Panc1 (cell line): Measurements from ENCODE around the gene ATP11A. TPM values are rescaled to one million over a fixed set of nuclear protein-coding genes. Genes with fewer than 3 reads are reported as not detected.
A peak's percentile ranks its signal among the peaks of the same experiment; 100 is the strongest.

Source experiments
- ATAC-seq: fragments of 200-7000 bp; cut with Tn5 transposase; 2 replicates; pipeline ENCODE4 v1.9.1; 2020; ENCODE audit warnings: mild to moderate bottlenecking, moderate library complexity
- BruUV-seq: library from RNA; stranded (reverse); fragments of 400-500 nt; replicated peaks from 2 replicates; lab custom pipeline; 2021; lab: Mats Ljungman, UMichigan
- CTCF ChIA-PET: fragments of 300-600 bp; sonication (Branson Sonifier 250); formaldehyde crosslinking; loops from one replicate; lab custom pipeline; 2022; ENCODE audit warnings: antibody characterized with exemption; lab: Charles Lee
- POLR2A ChIA-PET: fragments of 300-600 bp; sonication (Branson Sonifier 250); formaldehyde crosslinking; loops from one replicate; lab custom pipeline; 2022; ENCODE audit warnings: antibody characterized with exemption; lab: Charles Lee
- DNase-seq: peaks from one replicate; pipeline ENCODE4 v3.0.0-alpha.2; 2010; ENCODE audit warnings: low read depth, low spot score
- H3K27ac ChIP-seq: 2 replicates; pipeline ENCODE4 v1.5.1; 2011; ENCODE audit warnings: mild to moderate bottlenecking, low read length, inconsistent platforms
- H3K27me3 ChIP-seq: fragments of 200-500 bp; sonication (Bioruptor generic); 2 replicates; pipeline ENCODE4 v1.6.0; 2014; ENCODE audit warnings: low read length, inconsistent platforms; ENCODE audit not compliant: control insufficient read depth, insufficient read depth
- H3K36me3 ChIP-seq: fragments of 200-500 bp; sonication (Bioruptor generic); 2 replicates; pipeline ENCODE4 v1.5.1; 2014; ENCODE audit warnings: inconsistent platforms, mild to moderate bottlenecking, low read length, moderate library complexity; ENCODE audit not compliant: control insufficient read depth, insufficient read depth
- H3K4me1 ChIP-seq: 2 replicates; pipeline ENCODE4 v1.5.1; 2011; ENCODE audit warnings: inconsistent platforms, mild to moderate bottlenecking, low read length, moderate library complexity; ENCODE audit not compliant: control insufficient read depth, insufficient read depth
- H3K4me3 ChIP-seq, 2 experiments: 2 replicates each; pipeline ENCODE4 v1.5.1; 2011 to 2012; ENCODE audit warnings: low read depth in 2 of 2, low read length in 2 of 2, mild to moderate bottlenecking in 2 of 2, inconsistent platforms in 1 of 2, moderate library complexity in 1 of 2
- H3K9me3 ChIP-seq: fragments of 200-500 bp; sonication (Bioruptor generic); 2 replicates; pipeline ENCODE4 v1.5.1; 2014; ENCODE audit warnings: low read depth, mild to moderate bottlenecking, inconsistent platforms, low read length, moderate library complexity; ENCODE audit not compliant: control insufficient read depth, insufficient read depth
- CTCF ChIP-seq: fragments of 450-650 bp; IDR thresholded peaks from 2 replicates; pipeline ENCODE4 v1.5.1; 2017; ENCODE audit warnings: mild to moderate bottlenecking
- POLR2AphosphoS5 ChIP-seq: IDR thresholded peaks from 2 replicates; pipeline ENCODE4 v1.6.1; 2012; ENCODE audit warnings: mild to moderate bottlenecking, low read depth, low read length, moderate library complexity
- REST ChIP-seq, 2 experiments: IDR thresholded peaks; 2 replicates each; pipeline ENCODE4 v1.6.1; 2011 to 2012; ENCODE audit warnings: low read depth in 2 of 2, control low read depth in 1 of 2, low read length in 1 of 2, mild to moderate bottlenecking in 1 of 2, moderate library complexity in 1 of 2; ENCODE audit not compliant: insufficient read depth in 1 of 2
- SIN3A ChIP-seq: IDR thresholded peaks from 2 replicates; pipeline ENCODE4 v1.6.1; 2012; ENCODE audit warnings: low read depth, mild to moderate bottlenecking, low read length, moderate library complexity, borderline replicate concordance; ENCODE audit not compliant: insufficient read depth
- TCF7L2 ChIP-seq: IDR thresholded peaks from 2 replicates; pipeline ENCODE4 v1.6.1; 2011; ENCODE audit warnings: mild to moderate bottlenecking, low read depth, low read length, inconsistent platforms
- in situ Hi-C: cut with HindIII; loops from 2 replicates; pipeline ENCODE4 v1.10.0; 2016; ENCODE audit warnings: low sequenced_read_pairs, low pct_unique_long_range_greater_than_20kb
- intact Hi-C: fragments of 100-400 bp; cut with micrococcal nuclease; formaldehyde crosslinking; loops from one replicate; pipeline ENCODE4 v1.10.0; 2022; ENCODE audit not compliant: unreplicated experiment
- total RNA-seq: library from RNA; stranded (reverse); gene quantifications from one replicate; pipeline ENCODE4 v1.2.1, GENCODE V29; 2021; ENCODE audit not compliant: unreplicated experiment

Gene ATP11A
- total RNA-seq, 1 experiment from 2014 or later: 85.8 TPM

GRCh38 chr13:112679381-112679780, 10.5 kb upstream of the ATP11A start:
- no peak for ATAC-seq
- H3K27me3 ChIP-seq: no peaks in the 10 kb centered on the region
- intact Hi-C loops (no loop called here), in situ Hi-C loops (no loop called here)
- no peaks in the 10 kb centered on the region for H3K4me1 ChIP-seq
- CTCF ChIA-PET: no interaction called here
- H3K4me3 ChIP-seq: no peak overlapping the region
- TF ChIP-seq REST (IDR thresholded peaks at IDR 0.05; ENCODE audit: insufficient read depth in 1 of 2, low read depth in 2 of 2, low read length in 1 of 2): no peak
- TF ChIP-seq CTCF: no peak
- no peak for TF ChIP-seq POLR2AphosphoS5
- TF ChIP-seq SIN3A: no peak
- TF ChIP-seq TCF7L2: no peak
- POLR2A ChIA-PET: no interaction called here
- no peak overlapping the region for H3K27ac ChIP-seq
- BruUV-seq: no TSS peak
- no peak for DNase-seq
- no peaks in the 10 kb centered on the region for H3K9me3 ChIP-seq
- H3K36me3 ChIP-seq: no peaks in the 10 kb centered on the region

- intact Hi-C loops: no loop called here
- H3K36me3 ChIP-seq: no peaks in the 10 kb centered on the region
- TF ChIP-seq CTCF (no peak), TCF7L2 (no peak), REST (IDR thresholded peaks at IDR 0.05; ENCODE audit: insufficient read depth in 1 of 2, low read depth in 2 of 2, low read length in 1 of 2) (no peak), POLR2AphosphoS5 (no peak), SIN3A (no peak)
- no peak overlapping the region for H3K27ac ChIP-seq
- H3K4me3 ChIP-seq: no peak overlapping the region
- in situ Hi-C loops: no loop called here
- no peaks in the 10 kb centered on the region for H3K27me3 ChIP-seq
- ATAC-seq: peak; percentile 51; the same call in 1 of the 2 replicates
- ChIA-PET POLR2A (no interaction called here), CTCF (no interaction called here)
- BruUV-seq: no TSS peak
- no peak for DNase-seq
- no peaks in the 10 kb centered on the region for H3K4me1 ChIP-seq
- H3K9me3 ChIP-seq: no peaks in the 10 kb centered on the region
These were observed 9.7 kb upstream of the ATP11A start for GRCh38 chr13:112679932-112680677.
